Measurements from ENCODE around the gene AMTN. TPM values are rescaled to one million over a fixed set of nuclear protein-coding genes. Genes with fewer than 3 reads are reported as not detected.
"Not testable (repeated sequence)": the region's sequence is repeated elsewhere in the genome, so short reads cannot be mapped to it uniquely, and the experiment has no call there.

Gene AMTN
- total RNA-seq, 6 experiments from 2014 or later = not detected

DNA sequence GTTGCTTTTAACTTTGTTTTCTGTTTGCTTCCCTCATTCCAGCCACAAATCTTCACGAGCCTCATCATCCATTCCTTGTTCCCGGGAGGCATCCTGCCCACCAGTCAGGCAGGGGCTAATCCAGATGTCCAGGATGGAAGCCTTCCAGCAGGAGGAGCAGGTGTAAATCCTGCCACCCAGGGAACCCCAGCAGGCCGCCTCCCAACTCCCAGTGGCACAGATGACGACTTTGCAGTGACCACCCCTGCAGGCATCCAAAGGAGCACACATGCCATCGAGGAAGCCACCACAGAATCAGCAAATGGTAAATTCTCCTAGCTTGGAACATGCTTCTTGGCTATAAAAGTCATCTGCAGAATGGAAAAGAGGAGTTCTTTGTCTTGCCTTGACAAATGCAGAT, 12.6 kb downstream of the AMTN start:
- ATAC-seq (no peak), DNase-seq (no peak)
- Histone ChIP-seq H3K4me3 (no peak overlapping the region), H3K27ac (no peak overlapping the region), H3K4me1 (no peaks in the 10 kb centered on the region), H3K9me3 (no peaks in the 10 kb centered on the region), H3K27me3 (no peaks in the 10 kb centered on the region), H3K36me3 (no peaks in the 10 kb centered on the region)
- intact Hi-C loops (cut with DNase I) = no loop called here
- TF ChIP-seq, protein P1, sequence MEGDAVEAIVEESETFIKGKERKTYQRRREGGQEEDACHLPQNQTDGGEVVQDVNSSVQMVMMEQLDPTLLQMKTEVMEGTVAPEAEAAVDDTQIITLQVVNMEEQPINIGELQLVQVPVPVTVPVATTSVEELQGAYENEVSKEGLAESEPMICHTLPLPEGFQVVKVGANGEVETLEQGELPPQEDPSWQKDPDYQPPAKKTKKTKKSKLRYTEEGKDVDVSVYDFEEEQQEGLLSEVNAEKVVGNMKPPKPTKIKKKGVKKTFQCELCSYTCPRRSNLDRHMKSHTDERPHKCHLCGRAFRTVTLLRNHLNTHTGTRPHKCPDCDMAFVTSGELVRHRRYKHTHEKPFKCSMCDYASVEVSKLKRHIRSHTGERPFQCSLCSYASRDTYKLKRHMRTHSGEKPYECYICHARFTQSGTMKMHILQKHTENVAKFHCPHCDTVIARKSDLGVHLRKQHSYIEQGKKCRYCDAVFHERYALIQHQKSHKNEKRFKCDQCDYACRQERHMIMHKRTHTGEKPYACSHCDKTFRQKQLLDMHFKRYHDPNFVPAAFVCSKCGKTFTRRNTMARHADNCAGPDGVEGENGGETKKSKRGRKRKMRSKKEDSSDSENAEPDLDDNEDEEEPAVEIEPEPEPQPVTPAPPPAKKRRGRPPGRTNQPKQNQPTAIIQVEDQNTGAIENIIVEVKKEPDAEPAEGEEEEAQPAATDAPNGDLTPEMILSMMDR (IDR thresholded peaks at IDR 0.05) = no peak
- no peak for TF ChIP-seq POLR2A (IDR thresholded peaks at IDR 0.05)
- WGBS (ENCODE audit: insufficient coverage, low coverage, low lambda C conversion rate, missing lambda C conversion rate) = 57% methylated on average over 3 of the region's 5 CpGs

DNA sequence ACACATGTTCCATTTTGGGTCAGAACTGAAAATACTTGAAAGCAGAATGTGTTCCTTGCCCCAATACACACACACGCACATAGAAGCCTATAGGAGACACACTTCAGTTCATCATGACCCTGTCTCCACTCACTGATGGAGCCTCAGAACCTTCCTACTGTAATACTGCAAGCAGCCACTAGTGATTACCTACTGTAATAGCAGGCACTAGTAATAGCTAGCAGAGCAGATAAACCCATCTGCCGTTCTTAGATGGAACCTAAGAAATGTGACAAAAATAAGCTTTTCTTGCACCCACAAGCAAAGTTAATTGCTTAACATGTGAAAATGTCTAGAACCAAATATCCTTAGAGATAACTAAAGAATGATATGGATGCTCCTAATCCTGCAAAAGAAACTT, 13.6 kb downstream of the AMTN start:
- Histone ChIP-seq H3K36me3 (no peaks in the 10 kb centered on the region), H3K27ac (no peak overlapping the region), H3K4me3 (no peak overlapping the region), H3K4me1 (no peaks in the 10 kb centered on the region), H3K9me3 (no peaks in the 10 kb centered on the region), H3K27me3 (no peaks in the 10 kb centered on the region)
- ATAC-seq (no peak), DNase-seq (no peak)
- WGBS (ENCODE audit: insufficient coverage, low coverage, low lambda C conversion rate, missing lambda C conversion rate) = 38% methylated on average over 2 of the region's 2 CpGs
- intact Hi-C loops (cut with DNase I) = no loop called here
- TF ChIP-seq POLR2A (IDR thresholded peaks at IDR 0.05) = no peak
- TF ChIP-seq, protein P1 (IDR thresholded peaks at IDR 0.05) = no peak

DNA sequence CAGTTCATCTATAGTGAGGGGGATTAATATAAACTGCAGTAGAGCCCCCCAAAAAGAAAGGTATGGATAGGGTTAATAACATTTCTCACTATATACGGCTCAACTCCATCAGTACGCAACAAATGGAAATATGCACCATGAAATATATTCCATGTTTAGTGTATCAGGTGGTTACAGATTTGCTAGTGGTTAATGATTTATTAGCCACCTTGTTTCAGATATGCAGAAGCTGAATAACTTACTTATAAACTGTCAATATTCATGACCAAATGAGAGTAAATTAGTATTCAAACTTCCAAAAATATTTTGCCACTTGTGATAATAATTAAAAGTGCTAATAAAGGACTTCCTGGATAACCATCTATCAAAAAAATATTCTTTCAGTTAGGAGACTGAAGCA, 14.8 kb downstream of the AMTN start:
- no peak overlapping the region for H3K27ac ChIP-seq
- DNase-seq = no peak
- TF ChIP-seq, protein P1 (IDR thresholded peaks at IDR 0.05) = no peak
- no peak for TF ChIP-seq POLR2A (IDR thresholded peaks at IDR 0.05)
- H3K4me3 ChIP-seq = no peak overlapping the region
- no peaks in the 10 kb centered on the region for H3K36me3 ChIP-seq
- no peaks in the 10 kb centered on the region for H3K4me1 ChIP-seq
- ATAC-seq = no peak
- H3K27me3 ChIP-seq = no peaks in the 10 kb centered on the region
- WGBS (ENCODE audit: insufficient coverage, low coverage, low lambda C conversion rate, missing lambda C conversion rate) = 26% methylated on average over 2 of the region's 2 CpGs
- intact Hi-C loops (cut with DNase I) = no loop called here
- H3K9me3 ChIP-seq = no peaks in the 10 kb centered on the region

DNA sequence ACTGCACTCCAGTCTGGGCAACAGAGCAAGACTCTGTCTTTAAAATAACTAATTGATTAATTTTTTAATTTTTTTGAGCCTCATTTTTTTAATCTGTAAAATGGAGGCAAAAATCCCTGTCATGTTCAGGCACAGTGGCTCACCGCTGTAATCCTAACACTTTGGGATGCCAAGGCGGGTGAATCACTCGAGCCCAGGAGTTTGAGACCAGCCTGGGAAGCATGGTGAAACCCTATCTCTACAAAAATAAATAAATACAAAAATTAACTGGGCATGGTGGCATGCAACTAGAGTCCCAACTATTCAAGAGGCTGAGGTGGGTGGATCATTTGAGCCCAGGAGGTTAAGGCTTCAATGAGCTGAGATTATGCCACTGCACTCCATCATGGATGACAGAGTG, 15.4 kb downstream of the AMTN start:
- Histone ChIP-seq H3K27me3 (no peaks in the 10 kb centered on the region), H3K27ac (no peak overlapping the region), H3K4me3 (no peak overlapping the region), H3K9me3 (no peaks in the 10 kb centered on the region), H3K36me3 (no peaks in the 10 kb centered on the region), H3K4me1 (no peaks in the 10 kb centered on the region)
- ATAC-seq (no peak), DNase-seq (no peak)
- 92% methylated on average over 3 of the region's 3 CpGs for WGBS (ENCODE audit: insufficient coverage, low coverage, low lambda C conversion rate, missing lambda C conversion rate)
- intact Hi-C loops (cut with DNase I) = no loop called here
- TF ChIP-seq, protein P1 (IDR thresholded peaks at IDR 0.05) = no peak
- TF ChIP-seq POLR2A (IDR thresholded peaks at IDR 0.05) = no peak

DNA sequence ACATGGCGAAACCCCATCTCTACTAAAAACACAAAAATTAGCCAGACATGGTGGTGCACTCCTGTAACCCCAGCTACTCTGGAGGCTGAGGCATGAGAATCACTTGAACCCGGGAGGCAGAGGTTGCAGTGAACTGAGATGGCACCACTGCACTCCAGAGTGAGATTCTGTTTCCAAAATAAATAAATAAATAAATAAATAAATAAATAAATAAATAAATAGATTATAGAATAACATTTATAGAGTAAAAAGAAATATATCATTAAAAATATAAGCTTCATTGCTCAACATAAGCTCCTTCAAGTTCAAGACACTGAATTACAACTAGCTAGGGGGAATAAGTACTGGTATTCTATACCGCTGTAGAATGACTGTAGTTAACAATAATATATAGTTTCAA, 16.5 kb downstream of the AMTN start:
- ATAC-seq; intact Hi-C loops (cut with DNase I); H3K4me1 ChIP-seq; H3K27ac ChIP-seq; H3K4me3 ChIP-seq; H3K9me3 ChIP-seq; H3K36me3 ChIP-seq; H3K27me3 ChIP-seq; DNase-seq: not testable (repeated sequence)
- 69% methylated on average over 2 of the region's 3 CpGs for WGBS (ENCODE audit: insufficient coverage, low coverage, low lambda C conversion rate, missing lambda C conversion rate)

All from right lobe of liver (tissue), 6 donors.